Left kidney (tissue), 2 donors: ENCODE measurements around the gene TWF2. TPM values are rescaled to one million over a fixed set of nuclear protein-coding genes. Genes with fewer than 3 reads are reported as not detected.

ENCODE experiments used
- DNase-seq: peaks from one replicate; pipeline ENCODE4 v3.0.0-alpha.2; 2013
- polyA plus RNA-seq: library from polyadenylated mRNA; unstranded; fragments of 120-200 nt; gene quantifications from one replicate; pipeline ENCODE4 v1.2.1, GENCODE V29; 2013; ENCODE audit not compliant: insufficient read length

The TWF2 gene
- polyA plus RNA-seq, 1 donor, result 23.3 TPM

DNA sequence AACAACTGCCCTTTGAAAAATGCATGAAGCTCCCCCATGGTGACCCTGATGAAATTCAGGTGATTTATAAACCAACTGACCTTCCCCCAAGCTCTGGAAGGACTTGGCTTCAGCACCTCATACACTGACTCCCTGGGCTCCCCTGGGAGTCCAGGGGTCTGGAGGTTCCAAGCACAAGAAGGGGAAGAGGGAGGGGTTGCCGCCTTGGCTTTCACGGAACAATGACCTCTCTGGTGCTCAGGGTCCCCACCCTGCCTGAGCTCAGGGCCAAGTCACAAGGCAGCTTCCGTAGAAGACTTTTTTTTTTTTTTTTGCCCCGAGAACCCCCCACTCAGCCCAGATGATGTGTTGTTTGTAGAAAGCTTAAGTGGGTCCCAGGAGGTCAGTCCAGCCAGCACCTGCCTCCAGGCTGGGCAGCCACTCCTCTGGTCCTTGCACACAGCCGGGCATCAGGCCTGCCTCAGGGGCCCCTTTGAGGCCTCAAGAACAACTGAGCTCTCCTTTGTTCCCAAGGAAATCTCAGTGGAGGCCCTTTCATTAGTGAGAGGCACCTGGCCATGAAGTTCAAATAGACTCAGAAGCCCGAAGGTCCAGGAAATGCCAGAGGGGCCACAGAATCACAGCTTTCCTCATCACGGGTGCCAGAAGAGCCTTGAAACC, 55.0 kb downstream of the TWF2 start:
- no peak for DNase-seq

- no peak for DNase-seq
Measured at GRCh38 chr3:52182691-52183090, 56.3 kb downstream of the TWF2 start.

DNA sequence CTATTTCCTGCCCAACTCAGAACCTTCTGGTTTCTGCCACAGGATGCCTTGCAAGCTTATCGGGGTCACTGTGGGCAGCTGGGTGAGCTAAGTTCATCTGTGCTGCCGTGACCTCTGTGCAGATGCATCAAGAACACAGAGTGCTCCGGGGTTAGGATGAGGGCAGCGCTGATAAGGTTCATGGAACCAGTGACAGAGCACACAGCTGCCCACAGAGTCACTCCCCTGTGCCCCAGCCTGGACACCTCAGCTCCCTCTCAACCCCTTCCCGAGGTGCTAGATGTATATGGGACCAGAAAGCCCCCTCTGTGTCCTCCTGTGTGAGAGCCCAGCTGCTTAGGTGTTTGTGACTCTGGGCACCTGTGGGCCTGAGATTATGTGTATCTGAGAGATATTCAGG, 56.8 kb downstream of the TWF2 start:
- DNase-seq, result no peak

DNA sequence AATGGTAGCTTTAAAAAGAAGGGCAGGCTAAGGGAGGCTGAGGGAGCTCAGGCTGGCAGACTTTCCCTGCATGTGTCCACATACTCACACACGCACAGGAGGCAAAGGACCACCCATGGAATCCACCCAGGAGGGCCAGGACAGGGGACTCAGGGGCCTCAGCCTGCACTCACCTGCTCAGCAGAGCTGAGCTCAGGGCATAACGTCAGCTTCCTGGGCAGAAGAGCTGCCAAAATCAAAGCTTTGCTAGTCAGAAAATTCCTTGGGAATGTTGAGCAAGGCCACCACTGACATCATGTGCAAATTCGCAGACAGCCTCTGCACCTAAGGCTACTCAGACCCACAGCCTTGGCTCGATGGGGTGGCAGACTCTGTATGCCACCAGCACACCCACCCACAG, 57.4 kb downstream of the TWF2 start:
- no peak for DNase-seq

Other genes starting within 250 kb of the TWF2 start
- 1,406 TPM for gene RPL29, start 243.3 kb downstream of the TWF2 start, polyA plus RNA-seq
- 13.9 TPM for gene DUSP7, start 182.6 kb downstream of the TWF2 start, polyA plus RNA-seq
- gene POC1A, start 84.7 kb downstream of the TWF2 start, polyA plus RNA-seq, result 10.5 TPM
- 46.7 TPM for gene ALAS1, start 41.0 kb downstream of the TWF2 start, polyA plus RNA-seq
- 0.18 TPM for gene TLR9, start 13.5 kb downstream of the TWF2 start, polyA plus RNA-seq
- 16.6 TPM for gene PPM1M, start 6.6 kb upstream of the TWF2 start, polyA plus RNA-seq
- gene WDR82, start 39.5 kb upstream of the TWF2 start, polyA plus RNA-seq, result 104 TPM
- gene GLYCTK, start 48.7 kb upstream of the TWF2 start, polyA plus RNA-seq, result 32.9 TPM
- gene DNAH1, start 77.2 kb upstream of the TWF2 start, polyA plus RNA-seq, result 14.8 TPM
- 80.3 TPM for gene BAP1, start 170.8 kb upstream of the TWF2 start, polyA plus RNA-seq
- 14.5 TPM for gene PHF7, start 171.5 kb upstream of the TWF2 start, polyA plus RNA-seq
- 19.1 TPM for gene SEMA3G, start 205.9 kb upstream of the TWF2 start, polyA plus RNA-seq
- 6.2 TPM for gene TNNC1, start 214.9 kb upstream of the TWF2 start, polyA plus RNA-seq
- gene NISCH, start 216.4 kb upstream of the TWF2 start, polyA plus RNA-seq, result 130 TPM